GM12878 (cell line): ENCODE data around the gene ACACA.

Experiments used
- TCF3 ChIP-seq: IDR thresholded peaks from 2 replicates; pipeline ENCODE4 v1.6.1; 2012; ENCODE audit warnings: low read depth, mild to moderate bottlenecking, low read length, borderline replicate concordance; ENCODE audit not compliant: insufficient read depth
- YY1 ChIP-seq: IDR thresholded peaks from 2 replicates; pipeline ENCODE4 v1.6.1; 2011; ENCODE audit warnings: low read depth, mild to moderate bottlenecking, low read length

GRCh38 chr17:37294888-37295287 is 111.7 kb downstream of the ACACA start:
- no peak for TF ChIP-seq TCF3
- TF ChIP-seq YY1: no peak
